Measurements from ENCODE around the gene IRS2. TPM values are rescaled to one million over a fixed set of nuclear protein-coding genes. Genes with fewer than 3 reads are reported as not detected.

IRS2 gene
- total RNA-seq, 1 donor from 2014 or later, result 3.9 TPM

GRCh38 chr13:109815651-109816050 lies 29.3 kb upstream of the IRS2 start:
- Mint-ChIP-seq H3K4me3 (no peak overlapping the region), H3K36me3 (ENCODE audit: low read depth) (no peaks in the 10 kb centered on the region)
- no peak for DNase-seq (ENCODE audit: low spot score)

GRCh38 chr13:109813663-109814062 lies 27.3 kb upstream of the IRS2 start:
- no peaks in the 10 kb centered on the region for H3K9me3 Mint-ChIP-seq
- intact Hi-C loops (cut with micrococcal nuclease), result no loop called here
- peaks cover 5% of the 10 kb centered on the region for H3K27me3 Mint-ChIP-seq (ENCODE audit: insufficient read depth)
- no peaks in the 10 kb centered on the region for H3K36me3 Mint-ChIP-seq (ENCODE audit: low read depth)
- no peak for DNase-seq (ENCODE audit: low spot score)
- no peak overlapping the region for H3K27ac Mint-ChIP-seq
- no peaks in the 10 kb centered on the region for H3K4me1 Mint-ChIP-seq (ENCODE audit: low read depth)
- no peak overlapping the region for H3K4me3 Mint-ChIP-seq

More at GRCh38 chr13:109815651-109816050, 29.3 kb upstream of the IRS2 start:
- intact Hi-C loops (cut with micrococcal nuclease), result no loop called here
- no peaks in the 10 kb centered on the region for H3K4me1 Mint-ChIP-seq (ENCODE audit: low read depth)
- H3K27ac Mint-ChIP-seq, result no peak overlapping the region
- no peaks in the 10 kb centered on the region for H3K9me3 Mint-ChIP-seq
- H3K27me3 Mint-ChIP-seq (ENCODE audit: insufficient read depth), result peaks cover 3% of the 10 kb centered on the region

GRCh38 chr13:109812382-109812781 lies 26.0 kb upstream of the IRS2 start:
- Mint-ChIP-seq H3K36me3 (ENCODE audit: low read depth) (no peaks in the 10 kb centered on the region), H3K9me3 (no peaks in the 10 kb centered on the region), H3K4me1 (ENCODE audit: low read depth) (no peaks in the 10 kb centered on the region), H3K27me3 (ENCODE audit: insufficient read depth) (peaks cover 5% of the 10 kb centered on the region), H3K27ac (no peak overlapping the region), H3K4me3 (no peak overlapping the region)
- no peak for DNase-seq (ENCODE audit: low spot score)
- intact Hi-C loops (cut with micrococcal nuclease), result no loop called here

- Mint-ChIP-seq H3K27me3 (ENCODE audit: insufficient read depth) (peaks cover 5% of the 10 kb centered on the region), H3K9me3 (no peaks in the 10 kb centered on the region), H3K27ac (no peak overlapping the region), H3K4me3 (no peak overlapping the region), H3K36me3 (ENCODE audit: low read depth) (no peaks in the 10 kb centered on the region), H3K4me1 (ENCODE audit: low read depth) (no peaks in the 10 kb centered on the region)
- intact Hi-C loops (cut with micrococcal nuclease), result no loop called here
- DNase-seq (ENCODE audit: low spot score), result no peak
These were observed 24.6 kb upstream of the IRS2 start for GRCh38 chr13:109810761-109811510.

- no peaks in the 10 kb centered on the region for H3K9me3 Mint-ChIP-seq
- H3K4me3 Mint-ChIP-seq, result no peak overlapping the region
- H3K27ac Mint-ChIP-seq, result no peak overlapping the region
- intact Hi-C loops (cut with micrococcal nuclease), result no loop called here
- H3K4me1 Mint-ChIP-seq (ENCODE audit: low read depth), result no peaks in the 10 kb centered on the region
- H3K36me3 Mint-ChIP-seq (ENCODE audit: low read depth), result no peaks in the 10 kb centered on the region
- H3K27me3 Mint-ChIP-seq (ENCODE audit: insufficient read depth), result peaks cover 5% of the 10 kb centered on the region
- DNase-seq (ENCODE audit: low spot score), result no peak
These were observed 23.0 kb upstream of the IRS2 start for GRCh38 chr13:109809216-109809932.

GRCh38 chr13:109807345-109807744 lies 21.0 kb upstream of the IRS2 start:
- Mint-ChIP-seq H3K27me3 (ENCODE audit: insufficient read depth) (peaks cover 5% of the 10 kb centered on the region), H3K9me3 (no peaks in the 10 kb centered on the region), H3K27ac (no peak overlapping the region), H3K4me3 (no peak overlapping the region), H3K36me3 (ENCODE audit: low read depth) (no peaks in the 10 kb centered on the region), H3K4me1 (ENCODE audit: low read depth) (no peaks in the 10 kb centered on the region)
- intact Hi-C loops (cut with micrococcal nuclease), result no loop called here
- no peak for DNase-seq (ENCODE audit: low spot score)

GRCh38 chr13:109804654-109805053 lies 18.3 kb upstream of the IRS2 start:
- Mint-ChIP-seq H3K4me3 (no peak overlapping the region), H3K27ac (no peak overlapping the region), H3K27me3 (ENCODE audit: insufficient read depth) (peaks cover 5% of the 10 kb centered on the region), H3K36me3 (ENCODE audit: low read depth) (no peaks in the 10 kb centered on the region), H3K9me3 (no peaks in the 10 kb centered on the region), H3K4me1 (ENCODE audit: low read depth) (no peaks in the 10 kb centered on the region)
- no peak for DNase-seq (ENCODE audit: low spot score)
- intact Hi-C loops (cut with micrococcal nuclease), result no loop called here

GRCh38 chr13:109803825-109804224 lies 17.4 kb upstream of the IRS2 start:
- no peaks in the 10 kb centered on the region for H3K36me3 Mint-ChIP-seq (ENCODE audit: low read depth)
- DNase-seq (ENCODE audit: low spot score), result no peak
- no peaks in the 10 kb centered on the region for H3K4me1 Mint-ChIP-seq (ENCODE audit: low read depth)
- H3K9me3 Mint-ChIP-seq, result no peaks in the 10 kb centered on the region
- no peak overlapping the region for H3K27ac Mint-ChIP-seq
- H3K4me3 Mint-ChIP-seq, result no peak overlapping the region
- intact Hi-C loops (cut with micrococcal nuclease), result no loop called here
- peaks cover 3% of the 10 kb centered on the region for H3K27me3 Mint-ChIP-seq (ENCODE audit: insufficient read depth)

GRCh38 chr13:109802936-109803335 lies 16.6 kb upstream of the IRS2 start:
- Mint-ChIP-seq H3K36me3 (ENCODE audit: low read depth) (no peaks in the 10 kb centered on the region), H3K9me3 (no peaks in the 10 kb centered on the region), H3K4me1 (ENCODE audit: low read depth) (no peaks in the 10 kb centered on the region), H3K4me3 (no peak overlapping the region), H3K27ac (no peak overlapping the region), H3K27me3 (ENCODE audit: insufficient read depth) (peaks cover 6% of the 10 kb centered on the region)
- DNase-seq (ENCODE audit: low spot score), result no peak
- intact Hi-C loops (cut with micrococcal nuclease), result no loop called here

GRCh38 chr13:109795011-109795410 lies 8.6 kb upstream of the IRS2 start:
- intact Hi-C loops (cut with micrococcal nuclease), result no loop called here
- Mint-ChIP-seq H3K36me3 (ENCODE audit: low read depth) (no peaks in the 10 kb centered on the region), H3K27ac (no peak overlapping the region), H3K9me3 (no peaks in the 10 kb centered on the region), H3K27me3 (ENCODE audit: insufficient read depth) (peaks cover 18% of the 10 kb centered on the region), H3K4me3 (no peak overlapping the region), H3K4me1 (ENCODE audit: low read depth) (no peaks in the 10 kb centered on the region)
- DNase-seq (ENCODE audit: low spot score), result no peak

GRCh38 chr13:109794095-109794494 lies 7.7 kb upstream of the IRS2 start:
- no peak for DNase-seq (ENCODE audit: low spot score)
- H3K27ac Mint-ChIP-seq, result no peak overlapping the region
- no peaks in the 10 kb centered on the region for H3K36me3 Mint-ChIP-seq (ENCODE audit: low read depth)
- intact Hi-C loops (cut with micrococcal nuclease), result loop anchor here (5.0 kb wide), 1 partner anchor 182 kb away; no protein-coding TSS in a partner anchor
- H3K27me3 Mint-ChIP-seq (ENCODE audit: insufficient read depth), result peaks cover 24% of the 10 kb centered on the region
- no peaks in the 10 kb centered on the region for H3K9me3 Mint-ChIP-seq
- H3K4me1 Mint-ChIP-seq (ENCODE audit: low read depth), result peaks cover 4% of the 10 kb centered on the region
- H3K4me3 Mint-ChIP-seq, result no peak overlapping the region

- Mint-ChIP-seq H3K4me1 (ENCODE audit: low read depth) (peaks cover 12% of the 10 kb centered on the region), H3K9me3 (no peaks in the 10 kb centered on the region), H3K4me3 (no peak overlapping the region), H3K27ac (no peak overlapping the region), H3K36me3 (ENCODE audit: low read depth) (no peaks in the 10 kb centered on the region), H3K27me3 (ENCODE audit: insufficient read depth) (peaks cover 30% of the 10 kb centered on the region)
- intact Hi-C loops (cut with micrococcal nuclease), result loop anchor here (5.0 kb wide), 1 partner anchor 180 kb away; no protein-coding TSS in a partner anchor
- no peak for DNase-seq (ENCODE audit: low spot score)
These were observed 6.2 kb upstream of the IRS2 start for GRCh38 chr13:109792416-109793059.

All from activated T-helper 1 cell treated with anti-CD3 and anti-CD28 coated beads, Interleukin-12 subunit alpha, Interleukin-12 subunit beta, Interleukin-2, Interleukin-4 antibody, amounts not matched to agents 30 ng/mL and 10 ng/mL and 1 ng/mL, durations not matched to agents 14 hours and 24 hours and 36 hours (primary cell).